Neuron (in vitro differentiated cells): ENCODE results near the gene MEIOB.

ENCODE experiments used
- H2AFZ ChIP-seq: one replicate; pipeline ENCODE4 v1.6.1; 2013; ENCODE audit warnings: low read depth, mild to moderate bottlenecking, inconsistent platforms, low read length, moderate library complexity
- H3K27me3 ChIP-seq: one replicate; pipeline ENCODE4 v1.6.1; 2013; ENCODE audit warnings: low read length; ENCODE audit not compliant: insufficient read depth
- H3K36me3 ChIP-seq: one replicate; pipeline ENCODE4 v1.6.1; 2013; ENCODE audit warnings: low read length; ENCODE audit not compliant: insufficient read depth
- H3K4me1 ChIP-seq: one replicate; pipeline ENCODE4 v1.6.1; 2013; ENCODE audit warnings: low read length; ENCODE audit not compliant: insufficient read depth
- H3K4me3 ChIP-seq: 2 replicates; pipeline ENCODE4 v1.5.1; 2013; ENCODE audit warnings: mild to moderate bottlenecking, low read length, moderate library complexity
- H3K9me3 ChIP-seq: one replicate; pipeline ENCODE4 v1.6.1; 2013; ENCODE audit warnings: low read length

Gene MEIOB

GRCh38 chr16:1826691-1827573 is 45.0 kb downstream of the MEIOB start, which contains the start of the genes FAHD1 and HAGH:
FAHD1 (plus strand) TSS chr16:1827206; CDS start chr16:1827239, 33 bp downstream.
HAGH (minus strand) TSS chr16:1826825; CDS start chr16:1826787, 38 bp downstream.
- Histone ChIP-seq H3K27me3 (no peaks in the 10 kb centered on the region), H3K4me1 (peaks cover 21% of the 10 kb centered on the region), H3K4me3 (peak within 1 kb of the TSS; percentile 71), H3K9me3 (no peaks in the 10 kb centered on the region), H3K36me3 (peaks cover 25% of the 10 kb centered on the region), H2AFZ (peak within 1 kb of the TSS; percentile 64)

GRCh38 chr16:1825864-1826690 is 45.9 kb downstream of the MEIOB start:
- Histone ChIP-seq H3K4me3 (peak overlapping the region; percentile 71), H3K4me1 (peaks cover 21% of the 10 kb centered on the region), H3K36me3 (peaks cover 25% of the 10 kb centered on the region), H3K9me3 (no peaks in the 10 kb centered on the region), H3K27me3 (no peaks in the 10 kb centered on the region), H2AFZ (no peak overlapping the region)

GRCh38 chr16:1825381-1825863 is 46.5 kb downstream of the MEIOB start:
- Histone ChIP-seq H3K36me3 (peaks cover 20% of the 10 kb centered on the region), H3K27me3 (no peaks in the 10 kb centered on the region), H3K9me3 (no peaks in the 10 kb centered on the region), H3K4me3 (peak overlapping the region; percentile 71), H3K4me1 (peaks cover 21% of the 10 kb centered on the region), H2AFZ (no peak overlapping the region)

- no peaks in the 10 kb centered on the region for H3K27me3 ChIP-seq
- H3K36me3 ChIP-seq = peaks cover 14% of the 10 kb centered on the region
- H3K4me1 ChIP-seq = peaks cover 15% of the 10 kb centered on the region
- H2AFZ ChIP-seq = no peak overlapping the region
- no peaks in the 10 kb centered on the region for H3K9me3 ChIP-seq
- H3K4me3 ChIP-seq = no peak overlapping the region
These were observed 48.1 kb downstream of the MEIOB start for GRCh38 chr16:1823821-1824220.

GRCh38 chr16:1822801-1823200 is 49.2 kb downstream of the MEIOB start:
- Histone ChIP-seq H3K4me1 (peaks cover 8% of the 10 kb centered on the region), H3K36me3 (peaks cover 13% of the 10 kb centered on the region), H3K9me3 (no peaks in the 10 kb centered on the region), H3K27me3 (no peaks in the 10 kb centered on the region), H3K4me3 (no peak overlapping the region), H2AFZ (no peak overlapping the region)

- peaks cover 8% of the 10 kb centered on the region for H3K4me1 ChIP-seq
- H3K4me3 ChIP-seq = no peak overlapping the region
- no peak overlapping the region for H2AFZ ChIP-seq
- H3K9me3 ChIP-seq = no peaks in the 10 kb centered on the region
- peaks cover 13% of the 10 kb centered on the region for H3K36me3 ChIP-seq
- no peaks in the 10 kb centered on the region for H3K27me3 ChIP-seq
These were observed 49.9 kb downstream of the MEIOB start for GRCh38 chr16:1821861-1822611.

GRCh38 chr16:1820946-1821290 is 51.0 kb downstream of the MEIOB start:
- no peak overlapping the region for H3K4me3 ChIP-seq
- H3K9me3 ChIP-seq = no peaks in the 10 kb centered on the region
- H3K36me3 ChIP-seq = peaks cover 20% of the 10 kb centered on the region
- H3K27me3 ChIP-seq = no peaks in the 10 kb centered on the region
- H2AFZ ChIP-seq = no peak overlapping the region
- peaks cover 8% of the 10 kb centered on the region for H3K4me1 ChIP-seq

- Histone ChIP-seq H3K36me3 (peaks cover 23% of the 10 kb centered on the region), H3K4me3 (no peak overlapping the region), H3K27me3 (no peaks in the 10 kb centered on the region), H3K4me1 (peaks cover 2% of the 10 kb centered on the region), H3K9me3 (no peaks in the 10 kb centered on the region), H2AFZ (no peak overlapping the region)
These were observed 51.6 kb downstream of the MEIOB start for GRCh38 chr16:1820096-1820945.

- Histone ChIP-seq H2AFZ (no peak overlapping the region), H3K27me3 (no peaks in the 10 kb centered on the region), H3K4me1 (no peaks in the 10 kb centered on the region), H3K36me3 (peaks cover 25% of the 10 kb centered on the region), H3K4me3 (no peak overlapping the region), H3K9me3 (no peaks in the 10 kb centered on the region)
These were observed 52.4 kb downstream of the MEIOB start for GRCh38 chr16:1819611-1820010.

GRCh38 chr16:1818873-1819525 is 53.0 kb downstream of the MEIOB start:
- Histone ChIP-seq H3K9me3 (no peaks in the 10 kb centered on the region), H3K4me3 (no peak overlapping the region), H3K36me3 (peaks cover 25% of the 10 kb centered on the region), H3K27me3 (no peaks in the 10 kb centered on the region), H2AFZ (no peak overlapping the region), H3K4me1 (no peaks in the 10 kb centered on the region)

- H2AFZ ChIP-seq = no peak overlapping the region
- H3K4me3 ChIP-seq = no peak overlapping the region
- peaks cover 28% of the 10 kb centered on the region for H3K36me3 ChIP-seq
- no peaks in the 10 kb centered on the region for H3K9me3 ChIP-seq
- no peaks in the 10 kb centered on the region for H3K27me3 ChIP-seq
- no peaks in the 10 kb centered on the region for H3K4me1 ChIP-seq
These were observed 53.6 kb downstream of the MEIOB start for GRCh38 chr16:1818204-1818872.
